Iris pigment epithelial cell (primary cell): ENCODE measurements around the gene RNF4.
"Not testable (repeated sequence)": the region's sequence is repeated elsewhere in the genome, so short reads cannot be mapped to it uniquely, and the experiment has no call there.

Source experiments
- DNase-seq: peaks from one replicate; pipeline ENCODE4 v3.0.0-alpha.2; 2011; ENCODE audit warnings: low read depth

RNF4 gene

GRCh38 chr4:2486981-2487380 is 18.1 kb downstream of the RNF4 start:
- DNase-seq = no peak

DNA sequence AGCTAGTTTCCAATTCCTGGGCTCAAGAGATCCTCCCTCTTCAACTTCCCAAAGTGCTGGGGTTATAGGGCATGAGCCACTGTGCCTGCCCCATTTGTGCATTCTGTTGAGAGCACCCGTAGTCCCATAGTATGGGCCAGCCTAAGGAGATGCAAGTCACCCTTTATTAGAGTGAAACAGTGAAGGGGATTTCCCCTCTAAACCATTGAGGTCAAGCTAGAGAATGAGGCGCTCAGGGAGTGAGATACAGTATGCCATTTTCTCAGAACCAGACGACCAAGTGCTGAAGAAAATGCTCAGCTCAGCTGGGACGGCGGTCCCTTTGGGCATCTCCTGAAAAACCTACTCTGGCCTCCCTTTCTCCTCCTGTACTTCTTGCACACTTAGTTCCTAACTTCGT is 18.7 kb downstream of the RNF4 start:
- DNase-seq = peak; percentile 25

- DNase-seq = no peak
Measured at GRCh38 chr4:2489081-2489805, 20.3 kb downstream of the RNF4 start.

GRCh38 chr4:2489841-2490552 is 21.1 kb downstream of the RNF4 start:
- peak; percentile 42 for DNase-seq

GRCh38 chr4:2492970-2493369 is 24.1 kb downstream of the RNF4 start:
- no peak for DNase-seq

GRCh38 chr4:2494992-2495391 is 26.1 kb downstream of the RNF4 start:
- no peak for DNase-seq

DNA sequence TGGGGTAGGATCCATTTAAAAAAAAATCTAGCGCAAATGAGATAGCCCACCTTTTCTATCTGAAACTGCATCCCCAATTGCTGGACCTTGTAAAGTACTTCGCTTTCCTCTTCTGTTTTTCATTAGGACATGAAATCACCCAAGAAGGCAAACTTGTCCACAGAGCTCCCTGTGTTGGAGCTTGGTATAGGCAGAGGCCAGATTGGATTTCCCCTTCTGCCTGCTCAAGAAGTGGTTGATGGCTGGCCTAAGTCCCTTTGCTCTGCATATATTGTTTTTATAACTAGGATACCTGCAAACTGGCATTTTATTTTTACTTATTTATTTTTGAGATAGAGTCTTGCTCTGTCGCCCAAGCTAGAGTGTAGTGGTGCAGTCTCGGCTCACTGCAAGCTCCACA is 28.4 kb downstream of the RNF4 start:
- no peak for DNase-seq

GRCh38 chr4:2497931-2498330 is 29.0 kb downstream of the RNF4 start:
- no peak for DNase-seq

DNA sequence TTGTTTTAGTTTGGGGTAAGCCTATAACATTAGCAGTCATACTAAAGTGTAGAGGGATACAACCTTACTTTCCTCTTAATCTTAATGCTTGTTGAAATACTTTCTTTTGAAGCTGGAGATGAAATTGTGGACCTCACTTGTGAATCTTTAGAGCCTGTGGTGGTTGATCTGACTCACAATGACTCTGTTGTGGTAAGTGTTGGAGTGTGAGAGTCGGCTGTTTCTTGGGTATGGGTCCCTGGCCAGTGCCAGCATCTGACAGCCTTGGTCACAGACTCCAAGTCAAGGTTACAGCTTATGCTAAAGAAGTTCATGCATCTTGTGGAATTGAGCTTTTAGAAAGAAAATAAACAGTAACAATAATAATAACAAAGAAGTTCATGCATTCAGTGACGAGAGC is 31.6 kb downstream of the RNF4 start:
- DNase-seq = peak; percentile 30

DNA sequence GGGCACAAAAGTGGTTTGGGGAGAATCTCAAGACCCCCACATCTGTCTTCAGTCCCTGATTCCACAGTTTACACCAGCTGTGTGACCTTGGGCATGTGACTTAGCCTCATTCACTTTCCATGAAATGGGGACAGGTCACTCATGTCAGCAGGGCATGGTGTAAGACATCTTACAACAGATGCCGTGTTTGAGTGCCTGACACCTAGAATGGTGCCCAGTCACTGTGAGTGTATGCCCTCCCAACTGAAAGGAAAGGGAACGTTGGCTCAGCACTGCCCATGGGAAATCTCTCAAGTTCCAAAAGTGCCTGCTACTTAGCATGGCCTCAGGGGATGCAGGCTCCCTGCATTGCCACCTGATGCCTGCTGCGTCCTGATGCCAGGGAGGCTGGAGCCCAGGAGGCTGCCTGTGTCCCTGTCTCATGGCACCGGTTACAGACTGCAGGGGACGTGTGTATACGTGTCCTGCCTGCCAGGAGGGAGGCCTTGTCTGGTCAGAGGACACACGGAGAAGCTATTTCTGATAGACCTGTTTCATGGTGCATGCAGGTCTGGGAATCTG is 32.2 kb downstream of the RNF4 start:
- no peak for DNase-seq

DNA sequence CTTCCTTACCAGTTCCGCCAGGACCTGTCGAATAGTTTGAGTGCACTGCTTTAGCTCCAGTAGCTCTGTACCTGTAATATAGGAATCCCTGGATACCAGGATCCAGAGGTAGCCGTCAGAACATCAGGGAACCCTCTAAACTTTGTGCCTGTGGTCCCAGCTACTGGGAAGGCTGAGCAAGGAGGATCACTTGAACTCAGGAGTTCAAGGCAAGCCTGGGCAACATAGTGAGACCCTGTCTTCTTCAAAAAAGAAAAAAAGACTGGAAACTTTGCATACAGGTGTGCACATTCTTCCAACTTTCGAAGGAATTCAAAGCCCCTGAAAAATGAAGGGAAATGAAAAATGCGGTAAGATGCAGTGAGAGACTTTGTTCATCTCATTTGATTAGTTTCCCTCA is 34.9 kb downstream of the RNF4 start:
- no peak for DNase-seq

- DNase-seq = no peak
Measured at GRCh38 chr4:2507259-2507658, 38.4 kb downstream of the RNF4 start.

GRCh38 chr4:2507855-2508254 is 38.9 kb downstream of the RNF4 start:
- no peak for DNase-seq

DNA sequence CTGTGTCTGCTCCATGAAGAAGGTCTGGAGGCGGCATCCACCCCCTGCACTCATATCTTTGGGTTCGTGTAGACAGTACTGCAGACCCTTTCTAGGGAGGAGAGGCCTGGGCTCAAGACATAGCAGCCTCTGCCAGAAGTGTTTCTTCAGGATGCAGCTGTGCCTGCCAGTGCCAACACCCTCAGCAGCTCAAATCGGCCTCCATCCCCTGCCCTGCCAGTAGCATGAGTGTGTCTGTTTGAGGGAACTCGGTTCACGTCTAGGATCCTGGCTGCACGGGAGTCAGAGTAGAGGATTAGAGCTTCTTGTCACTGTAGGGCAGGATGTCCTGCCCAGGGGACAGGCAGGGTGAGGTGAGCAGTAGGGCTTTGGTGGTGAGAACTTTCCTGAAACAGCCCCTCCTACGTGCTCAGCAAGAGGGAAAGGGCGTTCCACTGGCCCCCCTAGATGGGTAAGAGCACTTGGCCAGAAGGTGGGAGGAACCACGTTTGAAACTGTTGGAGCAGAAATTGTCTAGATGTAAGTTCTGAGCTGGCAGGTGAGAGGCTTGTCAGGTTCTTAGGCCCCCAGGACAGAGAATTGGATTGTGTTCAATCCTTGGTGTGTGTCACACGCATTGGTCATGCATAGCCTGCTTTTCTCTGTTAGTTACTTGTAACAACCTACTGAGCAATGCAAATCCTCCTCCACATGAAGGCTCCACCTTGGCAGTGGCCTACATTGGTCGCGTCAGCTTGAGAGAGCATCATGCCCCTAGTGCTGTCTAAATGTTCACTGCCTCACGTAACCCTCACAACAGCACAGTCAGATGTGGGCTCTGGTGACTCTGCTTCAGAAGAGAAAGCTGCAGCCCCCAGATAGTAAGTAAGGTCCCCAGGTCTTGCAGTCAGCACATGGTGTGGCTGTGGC is 41.7 kb downstream of the RNF4 start:
- no peak for DNase-seq

DNA sequence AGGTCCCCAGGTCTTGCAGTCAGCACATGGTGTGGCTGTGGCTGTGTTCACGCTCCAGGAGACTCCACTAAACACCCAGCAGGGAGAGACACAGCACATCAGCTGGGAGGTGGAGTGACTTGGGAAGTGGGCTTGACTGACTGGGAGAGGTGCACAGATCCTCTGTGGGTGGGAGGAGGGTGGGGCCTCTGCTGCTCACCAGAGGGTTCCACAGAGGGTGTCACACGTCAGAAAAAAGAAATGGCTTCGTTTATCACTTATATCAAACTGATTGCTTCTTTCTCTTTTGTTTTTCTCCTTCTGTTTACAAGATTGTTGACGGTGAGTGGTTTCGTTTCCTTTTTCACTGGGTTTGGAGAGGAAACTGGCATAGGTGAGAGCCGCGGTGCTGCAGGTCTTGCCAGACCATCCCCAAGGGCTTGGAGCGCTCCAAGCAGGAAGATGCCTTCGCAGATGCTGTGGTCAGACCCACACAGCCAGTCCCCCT is 42.8 kb downstream of the RNF4 start:
- no peak for DNase-seq

GRCh38 chr4:2512396-2513135 is 43.7 kb downstream of the RNF4 start:
- DNase-seq = no peak

DNA sequence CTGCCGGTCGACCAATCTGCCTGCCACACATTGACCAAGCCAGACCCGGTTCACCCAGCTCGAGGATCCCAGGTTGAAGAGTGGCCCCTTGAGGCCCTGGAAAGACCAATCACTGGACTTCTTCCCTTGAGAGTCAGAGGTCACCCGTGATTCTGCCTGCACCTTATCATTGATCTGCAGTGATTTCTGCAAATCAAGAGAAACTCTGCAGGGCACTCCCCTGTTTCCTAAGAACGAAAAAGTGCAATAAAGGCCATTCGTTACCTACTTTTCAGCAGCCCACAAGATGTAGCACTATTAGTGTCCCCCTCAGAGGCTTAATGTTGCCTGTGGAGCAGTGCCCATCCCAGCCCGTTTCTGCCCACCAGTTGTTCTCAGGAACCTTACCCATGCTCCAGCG is 45.3 kb downstream of the RNF4 start:
- DNase-seq = not testable (repeated sequence)

GRCh38 chr4:2514944-2515343 is 46.0 kb downstream of the RNF4 start:
- not testable (repeated sequence) for DNase-seq

DNA sequence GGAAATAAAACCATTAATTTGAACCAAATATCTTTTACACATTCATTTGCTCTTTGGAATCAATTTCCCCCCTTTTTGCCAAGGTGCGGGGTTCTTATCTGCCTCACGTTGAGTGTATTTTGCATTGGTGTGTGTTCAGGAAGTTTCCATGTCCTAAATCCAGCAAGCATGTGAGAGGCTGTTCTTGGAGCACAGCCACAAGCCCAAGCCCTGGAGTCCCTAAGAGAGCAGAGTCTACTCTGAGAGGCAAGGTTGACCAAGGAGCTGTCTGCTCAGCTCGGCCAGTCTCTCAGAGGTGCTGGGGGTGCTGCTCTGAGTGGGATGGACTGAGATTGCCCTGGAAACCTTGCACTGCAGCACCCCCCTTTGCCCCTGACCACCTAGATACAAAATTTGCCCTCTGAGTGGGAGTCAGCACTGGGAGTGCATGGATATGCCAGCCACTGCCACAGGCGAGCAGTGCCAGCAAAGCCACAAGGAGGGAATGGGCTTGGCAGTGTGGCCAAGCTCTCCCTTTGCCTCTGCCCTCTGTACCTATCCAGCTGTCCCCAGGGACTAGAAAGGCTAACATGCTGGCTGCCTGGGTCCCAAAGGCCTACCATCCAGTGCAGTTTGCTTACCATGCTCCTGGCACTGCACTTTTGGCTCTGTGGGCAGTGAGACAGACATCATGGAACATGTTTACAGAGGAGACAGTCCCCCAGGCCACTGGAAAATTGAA is 47.1 kb downstream of the RNF4 start:
- peak; percentile 26 for DNase-seq

DNA sequence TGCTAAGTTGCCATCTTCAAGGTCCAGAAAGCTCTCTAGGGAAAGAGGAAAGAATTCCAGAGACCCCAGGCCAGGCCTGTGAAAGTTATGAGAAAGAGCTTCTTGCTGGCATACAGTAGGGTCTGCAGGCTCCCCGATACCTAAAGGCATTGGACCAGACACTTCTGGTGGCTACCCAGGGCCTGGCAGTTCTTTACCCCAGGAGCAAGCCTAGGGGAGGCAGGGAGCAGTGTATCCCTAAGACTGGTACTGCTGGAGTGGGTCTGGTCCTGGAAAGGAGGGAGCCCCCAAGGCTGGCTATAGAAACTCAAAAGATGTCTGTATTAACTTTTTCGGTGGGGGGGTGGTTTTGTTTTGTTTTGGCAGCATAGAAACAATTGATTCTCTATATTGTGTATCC is 47.7 kb downstream of the RNF4 start:
- DNase-seq = no peak

DNA sequence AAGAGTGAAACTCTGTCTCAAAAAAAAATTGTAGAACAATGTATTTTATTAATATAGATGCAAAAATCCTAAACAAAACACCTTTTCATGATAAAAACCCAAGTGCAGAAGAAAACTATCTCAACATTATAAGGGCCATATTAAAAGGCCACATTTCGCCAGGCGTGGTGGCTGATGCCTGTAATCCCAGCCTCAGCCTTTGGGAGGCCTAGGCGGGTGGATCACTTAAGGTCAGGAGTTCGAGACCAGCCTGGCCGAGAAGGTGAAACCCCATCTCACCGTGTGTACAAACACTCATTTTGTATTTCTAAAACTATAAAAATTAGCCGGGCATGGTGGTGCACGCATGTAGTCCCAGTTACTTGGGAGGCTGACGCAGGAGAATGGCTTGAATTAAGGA is 57.7 kb downstream of the RNF4 start:
- DNase-seq = no peak
